GM23338 (cell line): ENCODE data around the gene DAPL1. TPM values are rescaled to one million over a fixed set of nuclear protein-coding genes. Genes with fewer than 3 reads are reported as not detected.

Source experiments
- ATAC-seq: fragments of 200-7000 bp; cut with Tn5 transposase; 3 replicates; pipeline ENCODE4 v1.9.1; 2020
- DNase-seq: peaks from one replicate; pipeline ENCODE4 v3.0.0-alpha.2; 2015; ENCODE audit warnings: low spot score
- H2AFZ ChIP-seq: fragments of 200-600 bp; sonication (generic); 2 replicates; pipeline ENCODE4 v1.8.0; 2016; ENCODE audit warnings: antibody characterized with exemption, mild to moderate bottlenecking, moderate library complexity
- H3F3A ChIP-seq: fragments of 200-600 bp; sonication (generic); replicated peaks from 2 replicates; pipeline ENCODE4 v1.8.0; 2017; ENCODE audit warnings: antibody characterized with exemption, mixed run types, low read depth
- H3K27ac ChIP-seq: fragments of 200-600 bp; sonication (generic); 2 replicates; pipeline ENCODE4 v1.6.1; 2016; ENCODE audit warnings: low read depth
- H3K27me3 ChIP-seq: fragments of 200-600 bp; sonication (generic); 2 replicates; pipeline ENCODE4 v1.8.0; 2016; ENCODE audit warnings: mild to moderate bottlenecking, mixed run types, moderate library complexity; ENCODE audit not compliant: insufficient read depth
- H3K36me3 ChIP-seq: fragments of 200-600 bp; sonication (generic); 2 replicates; pipeline ENCODE4 v1.8.0; 2016; ENCODE audit warnings: mild to moderate bottlenecking; ENCODE audit not compliant: insufficient read depth
- H3K4me1 ChIP-seq: fragments of 200-600 bp; sonication (generic); 2 replicates; pipeline ENCODE4 v1.8.0; 2016; ENCODE audit warnings: mild to moderate bottlenecking, moderate library complexity; ENCODE audit not compliant: insufficient read depth
- H3K4me2 ChIP-seq: fragments of 200-600 bp; sonication (generic); 2 replicates; pipeline ENCODE4 v1.7.1; 2017; ENCODE audit warnings: mixed run types
- H3K4me3 ChIP-seq: fragments of 200-600 bp; sonication (generic); 2 replicates; pipeline ENCODE4 v1.6.1; 2016; ENCODE audit warnings: mixed run types
- H3K79me2 ChIP-seq: fragments of 200-600 bp; sonication (generic); replicated peaks from 2 replicates; pipeline ENCODE4 v1.8.0; 2017; ENCODE audit warnings: mild to moderate bottlenecking; ENCODE audit not compliant: insufficient read depth
- H3K9me2 ChIP-seq: fragments of 200-600 bp; sonication (generic); 2 replicates; pipeline ENCODE4 v1.8.0; 2017; ENCODE audit not compliant: insufficient read depth
- H4K20me1 ChIP-seq: fragments of 200-600 bp; sonication (generic); replicated peaks from 2 replicates; pipeline ENCODE4 v1.8.0; 2017; ENCODE audit warnings: mild to moderate bottlenecking; ENCODE audit not compliant: insufficient read depth
- H3K27ac Mint-ChIP-seq: 2 replicates; pipeline ENCODE4 v1.8.0; 2020; ENCODE audit warnings: inconsistent platforms, mild to moderate bottlenecking, moderate library complexity, mixed read lengths
- H3K27me3 Mint-ChIP-seq: 3 replicates; pipeline ENCODE4 v1.8.0; 2022; ENCODE audit warnings: low read depth, mild to moderate bottlenecking, moderate library complexity, mixed read lengths, inconsistent platforms; ENCODE audit not compliant: insufficient read depth, poor library complexity
- H3K36me3 Mint-ChIP-seq: 3 replicates; pipeline ENCODE4 v1.8.0; 2021; ENCODE audit warnings: low read depth, mild to moderate bottlenecking, inconsistent platforms, moderate library complexity, mixed read lengths
- H3K4me1 Mint-ChIP-seq: 3 replicates; pipeline ENCODE4 v1.8.0; 2020; ENCODE audit warnings: mild to moderate bottlenecking, inconsistent platforms, mixed read lengths
- H3K4me3 Mint-ChIP-seq: 3 replicates; pipeline ENCODE4 v1.8.0; 2021; ENCODE audit warnings: moderate library complexity, mild to moderate bottlenecking, inconsistent platforms, mixed read lengths
- H3K9me3 Mint-ChIP-seq: 3 replicates; pipeline ENCODE4 v1.8.0; 2020; ENCODE audit warnings: moderate library complexity, mild to moderate bottlenecking, inconsistent platforms, mixed read lengths
- CREB1 ChIP-seq: fragments of 250-450 bp; sonication (Bioruptor Pico); IDR thresholded peaks from 2 replicates; pipeline ENCODE4 v1.5.0; 2020; ENCODE audit warnings: low read depth, mild to moderate bottlenecking, moderate library complexity
- EZH2 ChIP-seq: fragments of 200-600 bp; sonication (generic); IDR thresholded peaks from one replicate; pipeline ENCODE4 v1.8.0; 2017; ENCODE audit warnings: antibody characterized with exemption, mild to moderate bottlenecking, low read depth; ENCODE audit not compliant: unreplicated experiment
- EZH2phosphoT487 ChIP-seq: fragments of 200-600 bp; sonication (generic); IDR thresholded peaks from one replicate; pipeline ENCODE4 v1.8.1; 2018; ENCODE audit warnings: antibody characterized with exemption; ENCODE audit not compliant: unreplicated experiment
- JUNB ChIP-seq: IDR thresholded peaks from one replicate; pipeline ENCODE4 v1.6.1; 2016; ENCODE audit warnings: antibody characterized with exemption; ENCODE audit not compliant: unreplicated experiment
- NANOG ChIP-seq: IDR thresholded peaks from 2 replicates; pipeline ENCODE4 v1.6.1; 2016; ENCODE audit warnings: antibody characterized with exemption, borderline replicate concordance
- POLR2AphosphoS5 ChIP-seq: IDR thresholded peaks from 2 replicates; pipeline ENCODE4 v1.6.1; 2016; ENCODE audit warnings: antibody characterized with exemption, low read depth
- STAT1 ChIP-seq: IDR thresholded peaks from one replicate; pipeline ENCODE4 v1.6.1; 2016; ENCODE audit warnings: antibody characterized with exemption; ENCODE audit not compliant: unreplicated experiment
- ZNF114 ChIP-seq: fragments of 250-450 bp; sonication (Bioruptor Pico); IDR thresholded peaks from 2 replicates; pipeline ENCODE4 v1.5.0; 2020; ENCODE audit warnings: mild to moderate bottlenecking, moderate library complexity
- polyA plus RNA-seq: library from polyadenylated mRNA; unstranded; fragments of >200 nt; fragmentation: Nextera tagmentation; extraction: Ambion mirVana; gene quantifications from 2 replicates; pipeline ENCODE4 v1.2.1, GENCODE V29; 2016
- total RNA-seq: library from RNA; depleted of rRNA; stranded (reverse); fragments of >200 nt; shearing (Covaris generic); gene quantifications from 2 replicates; pipeline ENCODE4 v1.2.3, GENCODE V29; 2014
- TF ChIP-seq, protein P1 (sequence below): IDR thresholded peaks from one replicate; pipeline ENCODE4 v1.6.1; 2018; ENCODE audit warnings: antibody characterized with exemption; ENCODE audit not compliant: unreplicated experiment
- TF ChIP-seq, protein P2 (sequence below): IDR thresholded peaks from 2 replicates; pipeline ENCODE4 v1.6.1; 2016; ENCODE audit warnings: antibody characterized with exemption
- TF ChIP-seq, protein P3 (sequence below), 2 experiments: fragments of 200-600 bp in 1 of 2; sonication (generic) in 1 of 2; conservative IDR thresholded peaks; 2 replicates each; pipeline versions ENCODE4 v1.5.1 to v1.6.1; 2016 to 2017; ENCODE audit warnings: antibody characterized with exemption in 2 of 2, low read depth in 2 of 2, mild to moderate bottlenecking in 2 of 2, moderate library complexity in 1 of 2
- TF ChIP-seq, protein P4 (sequence below): fragments of 250-450 bp; sonication (Bioruptor Pico); IDR thresholded peaks from 2 replicates; pipeline ENCODE4 v1.5.0; 2020; ENCODE audit warnings: mild to moderate bottlenecking, moderate library complexity

Gene DAPL1
- total and polyA plus RNA-seq, 2 experiments from 2014 or later = not detected

DNA sequence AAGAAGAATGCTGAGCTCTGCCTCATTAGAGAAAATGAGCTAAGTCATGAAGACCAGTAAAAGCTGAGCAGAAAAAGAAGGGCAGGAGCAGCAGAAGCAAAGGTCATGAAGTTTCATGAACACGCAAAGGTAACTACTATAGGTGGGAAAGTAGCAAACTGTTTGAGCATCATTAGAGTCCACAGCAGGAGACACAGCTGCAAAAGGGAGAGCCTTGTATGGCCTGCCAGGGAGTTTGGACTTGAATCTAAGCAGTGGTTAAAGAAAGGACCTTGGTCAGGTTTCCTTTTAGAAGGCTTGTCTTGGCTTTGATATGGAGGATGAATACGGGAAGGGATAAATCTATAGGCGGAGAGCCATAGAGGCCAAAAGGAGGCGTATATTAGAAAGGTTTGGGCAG, 34.0 kb downstream of the DAPL1 start (continued):
- TF ChIP-seq, protein P1, sequence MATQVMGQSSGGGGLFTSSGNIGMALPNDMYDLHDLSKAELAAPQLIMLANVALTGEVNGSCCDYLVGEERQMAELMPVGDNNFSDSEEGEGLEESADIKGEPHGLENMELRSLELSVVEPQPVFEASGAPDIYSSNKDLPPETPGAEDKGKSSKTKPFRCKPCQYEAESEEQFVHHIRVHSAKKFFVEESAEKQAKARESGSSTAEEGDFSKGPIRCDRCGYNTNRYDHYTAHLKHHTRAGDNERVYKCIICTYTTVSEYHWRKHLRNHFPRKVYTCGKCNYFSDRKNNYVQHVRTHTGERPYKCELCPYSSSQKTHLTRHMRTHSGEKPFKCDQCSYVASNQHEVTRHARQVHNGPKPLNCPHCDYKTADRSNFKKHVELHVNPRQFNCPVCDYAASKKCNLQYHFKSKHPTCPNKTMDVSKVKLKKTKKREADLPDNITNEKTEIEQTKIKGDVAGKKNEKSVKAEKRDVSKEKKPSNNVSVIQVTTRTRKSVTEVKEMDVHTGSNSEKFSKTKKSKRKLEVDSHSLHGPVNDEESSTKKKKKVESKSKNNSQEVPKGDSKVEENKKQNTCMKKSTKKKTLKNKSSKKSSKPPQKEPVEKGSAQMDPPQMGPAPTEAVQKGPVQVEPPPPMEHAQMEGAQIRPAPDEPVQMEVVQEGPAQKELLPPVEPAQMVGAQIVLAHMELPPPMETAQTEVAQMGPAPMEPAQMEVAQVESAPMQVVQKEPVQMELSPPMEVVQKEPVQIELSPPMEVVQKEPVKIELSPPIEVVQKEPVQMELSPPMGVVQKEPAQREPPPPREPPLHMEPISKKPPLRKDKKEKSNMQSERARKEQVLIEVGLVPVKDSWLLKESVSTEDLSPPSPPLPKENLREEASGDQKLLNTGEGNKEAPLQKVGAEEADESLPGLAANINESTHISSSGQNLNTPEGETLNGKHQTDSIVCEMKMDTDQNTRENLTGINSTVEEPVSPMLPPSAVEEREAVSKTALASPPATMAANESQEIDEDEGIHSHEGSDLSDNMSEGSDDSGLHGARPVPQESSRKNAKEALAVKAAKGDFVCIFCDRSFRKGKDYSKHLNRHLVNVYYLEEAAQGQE = no peak

DNA sequence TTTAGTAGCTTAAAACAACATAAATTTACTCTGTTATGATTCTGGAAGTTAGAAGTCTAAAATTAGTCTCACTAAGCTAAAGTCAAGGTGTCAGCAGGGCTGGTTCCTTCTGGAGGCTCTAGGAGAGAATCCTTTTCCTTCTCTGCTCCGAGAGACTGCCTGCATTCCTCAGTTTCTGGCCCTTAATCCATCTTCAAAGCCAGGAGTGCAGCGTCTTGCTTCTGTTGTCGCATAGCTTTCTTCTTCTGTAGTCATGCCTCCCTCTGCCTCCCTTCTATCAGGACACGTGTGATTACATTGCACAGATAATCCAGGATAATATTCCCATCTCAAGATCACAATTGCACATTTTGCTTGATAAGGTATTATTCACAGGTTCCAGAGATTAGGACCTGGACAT, 35.1 kb downstream of the DAPL1 start:
- Histone ChIP-seq H3K4me1 (no peaks in the 10 kb centered on the region; the same call in none of the 2 replicates), H3K9me2 (no peaks in the 10 kb centered on the region), H2AFZ (no peak overlapping the region), H3K4me2 (no peak overlapping the region), H3K79me2 (no peaks in the 10 kb centered on the region), H3K27ac (no peak overlapping the region), H3K36me3 (no peaks in the 10 kb centered on the region), H4K20me1 (no peaks in the 10 kb centered on the region), H3F3A (no peaks in the 10 kb centered on the region), H3K4me3 (no peak overlapping the region), H3K27me3 (no peaks in the 10 kb centered on the region)
- no peaks in the 10 kb centered on the region for H3K9me3 Mint-ChIP-seq
- ATAC-seq = no peak
- no peak overlapping the region for H3K27ac Mint-ChIP-seq
- no peaks in the 10 kb centered on the region for H3K27me3 Mint-ChIP-seq
- H3K4me1 Mint-ChIP-seq = peaks cover 12% of the 10 kb centered on the region
- H3K4me3 Mint-ChIP-seq = no peak overlapping the region
- H3K36me3 Mint-ChIP-seq = no peaks in the 10 kb centered on the region
- no peak for DNase-seq
- no peak for TF ChIP-seq EZH2
- no peak for TF ChIP-seq NANOG
- no peak for TF ChIP-seq POLR2AphosphoS5
- TF ChIP-seq, protein P2, sequence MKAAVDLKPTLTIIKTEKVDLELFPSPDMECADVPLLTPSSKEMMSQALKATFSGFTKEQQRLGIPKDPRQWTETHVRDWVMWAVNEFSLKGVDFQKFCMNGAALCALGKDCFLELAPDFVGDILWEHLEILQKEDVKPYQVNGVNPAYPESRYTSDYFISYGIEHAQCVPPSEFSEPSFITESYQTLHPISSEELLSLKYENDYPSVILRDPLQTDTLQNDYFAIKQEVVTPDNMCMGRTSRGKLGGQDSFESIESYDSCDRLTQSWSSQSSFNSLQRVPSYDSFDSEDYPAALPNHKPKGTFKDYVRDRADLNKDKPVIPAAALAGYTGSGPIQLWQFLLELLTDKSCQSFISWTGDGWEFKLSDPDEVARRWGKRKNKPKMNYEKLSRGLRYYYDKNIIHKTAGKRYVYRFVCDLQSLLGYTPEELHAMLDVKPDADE = no peak
- TF ChIP-seq, protein P3, sequence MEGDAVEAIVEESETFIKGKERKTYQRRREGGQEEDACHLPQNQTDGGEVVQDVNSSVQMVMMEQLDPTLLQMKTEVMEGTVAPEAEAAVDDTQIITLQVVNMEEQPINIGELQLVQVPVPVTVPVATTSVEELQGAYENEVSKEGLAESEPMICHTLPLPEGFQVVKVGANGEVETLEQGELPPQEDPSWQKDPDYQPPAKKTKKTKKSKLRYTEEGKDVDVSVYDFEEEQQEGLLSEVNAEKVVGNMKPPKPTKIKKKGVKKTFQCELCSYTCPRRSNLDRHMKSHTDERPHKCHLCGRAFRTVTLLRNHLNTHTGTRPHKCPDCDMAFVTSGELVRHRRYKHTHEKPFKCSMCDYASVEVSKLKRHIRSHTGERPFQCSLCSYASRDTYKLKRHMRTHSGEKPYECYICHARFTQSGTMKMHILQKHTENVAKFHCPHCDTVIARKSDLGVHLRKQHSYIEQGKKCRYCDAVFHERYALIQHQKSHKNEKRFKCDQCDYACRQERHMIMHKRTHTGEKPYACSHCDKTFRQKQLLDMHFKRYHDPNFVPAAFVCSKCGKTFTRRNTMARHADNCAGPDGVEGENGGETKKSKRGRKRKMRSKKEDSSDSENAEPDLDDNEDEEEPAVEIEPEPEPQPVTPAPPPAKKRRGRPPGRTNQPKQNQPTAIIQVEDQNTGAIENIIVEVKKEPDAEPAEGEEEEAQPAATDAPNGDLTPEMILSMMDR (conservative IDR thresholded peaks at IDR 0.05; ENCODE audit: low read depth in 2 of 2) = no peak
- no peak for TF ChIP-seq EZH2phosphoT487
- TF ChIP-seq ZNF114 = no peak
- TF ChIP-seq, protein P4, sequence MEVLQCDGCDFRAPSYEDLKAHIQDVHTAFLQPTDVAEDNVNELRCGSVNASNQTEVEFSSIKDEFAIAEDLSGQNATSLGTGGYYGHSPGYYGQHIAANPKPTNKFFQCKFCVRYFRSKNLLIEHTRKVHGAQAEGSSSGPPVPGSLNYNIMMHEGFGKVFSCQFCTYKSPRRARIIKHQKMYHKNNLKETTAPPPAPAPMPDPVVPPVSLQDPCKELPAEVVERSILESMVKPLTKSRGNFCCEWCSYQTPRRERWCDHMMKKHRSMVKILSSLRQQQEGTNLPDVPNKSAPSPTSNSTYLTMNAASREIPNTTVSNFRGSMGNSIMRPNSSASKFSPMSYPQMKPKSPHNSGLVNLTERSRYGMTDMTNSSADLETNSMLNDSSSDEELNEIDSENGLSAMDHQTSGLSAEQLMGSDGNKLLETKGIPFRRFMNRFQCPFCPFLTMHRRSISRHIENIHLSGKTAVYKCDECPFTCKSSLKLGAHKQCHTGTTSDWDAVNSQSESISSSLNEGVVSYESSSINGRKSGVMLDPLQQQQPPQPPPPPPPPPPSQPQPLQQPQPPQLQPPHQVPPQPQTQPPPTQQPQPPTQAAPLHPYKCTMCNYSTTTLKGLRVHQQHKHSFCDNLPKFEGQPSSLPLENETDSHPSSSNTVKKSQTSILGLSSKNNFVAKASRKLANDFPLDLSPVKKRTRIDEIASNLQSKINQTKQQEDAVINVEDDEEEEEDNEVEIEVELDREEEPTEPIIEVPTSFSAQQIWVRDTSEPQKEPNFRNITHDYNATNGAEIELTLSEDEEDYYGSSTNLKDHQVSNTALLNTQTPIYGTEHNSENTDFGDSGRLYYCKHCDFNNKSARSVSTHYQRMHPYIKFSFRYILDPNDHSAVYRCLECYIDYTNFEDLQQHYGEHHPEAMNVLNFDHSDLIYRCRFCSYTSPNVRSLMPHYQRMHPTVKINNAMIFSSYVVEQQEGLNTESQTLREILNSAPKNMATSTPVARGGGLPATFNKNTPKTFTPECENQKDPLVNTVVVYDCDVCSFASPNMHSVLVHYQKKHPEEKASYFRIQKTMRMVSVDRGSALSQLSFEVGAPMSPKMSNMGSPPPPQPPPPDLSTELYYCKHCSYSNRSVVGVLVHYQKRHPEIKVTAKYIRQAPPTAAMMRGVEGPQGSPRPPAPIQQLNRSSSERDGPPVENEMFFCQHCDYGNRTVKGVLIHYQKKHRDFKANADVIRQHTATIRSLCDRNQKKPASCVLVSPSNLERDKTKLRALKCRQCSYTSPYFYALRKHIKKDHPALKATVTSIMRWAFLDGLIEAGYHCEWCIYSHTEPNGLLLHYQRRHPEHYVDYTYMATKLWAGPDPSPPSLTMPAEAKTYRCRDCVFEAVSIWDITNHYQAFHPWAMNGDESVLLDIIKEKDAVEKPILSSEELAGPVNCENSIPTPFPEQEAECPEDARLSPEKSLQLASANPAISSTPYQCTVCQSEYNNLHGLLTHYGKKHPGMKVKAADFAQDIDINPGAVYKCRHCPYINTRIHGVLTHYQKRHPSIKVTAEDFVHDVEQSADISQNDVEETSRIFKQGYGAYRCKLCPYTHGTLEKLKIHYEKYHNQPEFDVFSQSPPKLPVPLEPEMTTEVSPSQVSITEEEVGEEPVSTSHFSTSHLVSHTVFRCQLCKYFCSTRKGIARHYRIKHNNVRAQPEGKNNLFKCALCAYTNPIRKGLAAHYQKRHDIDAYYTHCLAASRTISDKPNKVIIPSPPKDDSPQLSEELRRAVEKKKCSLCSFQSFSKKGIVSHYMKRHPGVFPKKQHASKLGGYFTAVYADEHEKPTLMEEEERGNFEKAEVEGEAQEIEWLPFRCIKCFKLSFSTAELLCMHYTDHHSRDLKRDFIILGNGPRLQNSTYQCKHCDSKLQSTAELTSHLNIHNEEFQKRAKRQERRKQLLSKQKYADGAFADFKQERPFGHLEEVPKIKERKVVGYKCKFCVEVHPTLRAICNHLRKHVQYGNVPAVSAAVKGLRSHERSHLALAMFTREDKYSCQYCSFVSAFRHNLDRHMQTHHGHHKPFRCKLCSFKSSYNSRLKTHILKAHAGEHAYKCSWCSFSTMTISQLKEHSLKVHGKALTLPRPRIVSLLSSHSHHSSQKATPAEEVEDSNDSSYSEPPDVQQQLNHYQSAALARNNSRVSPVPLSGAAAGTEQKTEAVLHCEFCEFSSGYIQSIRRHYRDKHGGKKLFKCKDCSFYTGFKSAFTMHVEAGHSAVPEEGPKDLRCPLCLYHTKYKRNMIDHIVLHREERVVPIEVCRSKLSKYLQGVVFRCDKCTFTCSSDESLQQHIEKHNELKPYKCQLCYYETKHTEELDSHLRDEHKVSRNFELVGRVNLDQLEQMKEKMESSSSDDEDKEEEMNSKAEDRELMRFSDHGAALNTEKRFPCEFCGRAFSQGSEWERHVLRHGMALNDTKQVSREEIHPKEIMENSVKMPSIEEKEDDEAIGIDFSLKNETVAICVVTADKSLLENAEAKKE (CRISPR knock-in tag) = no peak
- no peak for TF ChIP-seq CREB1 (CRISPR knock-in tag)
- no peak for TF ChIP-seq STAT1
- TF ChIP-seq JUNB = no peak
